ENCODE data around the gene DCBLD1. TPM values are rescaled to one million over a fixed set of nuclear protein-coding genes. Genes with fewer than 3 reads are reported as not detected.
"Not testable (repeated sequence)": the region's sequence is repeated elsewhere in the genome, so short reads cannot be mapped to it uniquely, and the experiment has no call there.

DCBLD1 gene
- total RNA-seq, 1 donor from 2014 or later, result 7.5 TPM

GRCh38 chr6:117467876-117468275, 14.6 kb upstream of the DCBLD1 start:
- no peaks in the 10 kb centered on the region for H3K9me3 ChIP-seq (ENCODE audit: low read depth)
- Mint-ChIP-seq H3K27me3 (ENCODE audit: insufficient read depth, low read depth) (no peaks in the 10 kb centered on the region), H3K9me3 (no peaks in the 10 kb centered on the region), H3K36me3 (no peaks in the 10 kb centered on the region), H3K27ac (no peak overlapping the region), H3K4me3 (no peak overlapping the region), H3K4me1 (no peaks in the 10 kb centered on the region)
- no peak overlapping the region for H3K4me3 ChIP-seq
- H3K79me2 ChIP-seq (ENCODE audit: low read depth), result no peaks in the 10 kb centered on the region
- H3K9ac ChIP-seq, result no peak overlapping the region
- H2AFZ ChIP-seq (replicated peaks), result no peak overlapping the region
- H4K20me1 ChIP-seq (ENCODE audit: low read depth), result no peaks in the 10 kb centered on the region
- H3K4me2 ChIP-seq, result no peak overlapping the region
- no peaks in the 10 kb centered on the region for H3K27me3 ChIP-seq
- no peak for TF ChIP-seq CTCF (IDR thresholded peaks at IDR 0.05)
- TF ChIP-seq EZH2phosphoT487 (IDR thresholded peaks at IDR 0.05), result no peak
- no peak for TF ChIP-seq EZH2 (IDR thresholded peaks at IDR 0.05)
- no peaks in the 10 kb centered on the region for H3F3A ChIP-seq (ENCODE audit: low read depth)
- no peak for DNase-seq (ENCODE audit: low spot score)
- no peaks in the 10 kb centered on the region for H3K36me3 ChIP-seq
- H3K4me1 ChIP-seq, result no peaks in the 10 kb centered on the region
- no peak overlapping the region for H3K27ac ChIP-seq

GRCh38 chr6:117468527-117468926, 13.9 kb upstream of the DCBLD1 start:
- not testable (repeated sequence) for H3K4me1 Mint-ChIP-seq; H3K9me3 ChIP-seq (ENCODE audit: low read depth); H3K27ac Mint-ChIP-seq; H3K36me3 Mint-ChIP-seq; H3K27me3 ChIP-seq; H3K4me1 ChIP-seq; H3K27me3 Mint-ChIP-seq (ENCODE audit: insufficient read depth, low read depth); H3K79me2 ChIP-seq (ENCODE audit: low read depth); H3K9me3 Mint-ChIP-seq; H3K9ac ChIP-seq; H4K20me1 ChIP-seq (ENCODE audit: low read depth); H3K27ac ChIP-seq; H3K4me3 Mint-ChIP-seq; H3K4me3 ChIP-seq; H3K4me2 ChIP-seq; H2AFZ ChIP-seq (replicated peaks); H3K36me3 ChIP-seq; H3F3A ChIP-seq (ENCODE audit: low read depth); DNase-seq (ENCODE audit: low spot score)

- Histone ChIP-seq H3K9me3 (ENCODE audit: low read depth) (no peaks in the 10 kb centered on the region), H3K27ac (no peak overlapping the region), H3K79me2 (ENCODE audit: low read depth) (no peaks in the 10 kb centered on the region), H3F3A (ENCODE audit: low read depth) (no peaks in the 10 kb centered on the region), H3K9ac (no peak overlapping the region), H3K4me1 (no peaks in the 10 kb centered on the region), H2AFZ (replicated peaks) (no peak overlapping the region), H3K4me3 (no peak overlapping the region), H4K20me1 (ENCODE audit: low read depth) (no peaks in the 10 kb centered on the region), H3K4me2 (no peak overlapping the region), H3K27me3 (no peaks in the 10 kb centered on the region), H3K36me3 (no peaks in the 10 kb centered on the region)
- Mint-ChIP-seq H3K27ac (no peak overlapping the region), H3K4me3 (no peak overlapping the region), H3K27me3 (ENCODE audit: insufficient read depth, low read depth) (no peaks in the 10 kb centered on the region), H3K36me3 (no peaks in the 10 kb centered on the region), H3K9me3 (no peaks in the 10 kb centered on the region), H3K4me1 (no peaks in the 10 kb centered on the region)
- no peak for DNase-seq (ENCODE audit: low spot score)
- TF ChIP-seq CTCF (IDR thresholded peaks at IDR 0.05), result no peak
- no peak for TF ChIP-seq EZH2phosphoT487 (IDR thresholded peaks at IDR 0.05)
- no peak for TF ChIP-seq EZH2 (IDR thresholded peaks at IDR 0.05)
These were observed 13.1 kb upstream of the DCBLD1 start for GRCh38 chr6:117469356-117469755.

GRCh38 chr6:117469791-117470190, 12.7 kb upstream of the DCBLD1 start:
- H3K36me3 Mint-ChIP-seq, result no peaks in the 10 kb centered on the region
- no peaks in the 10 kb centered on the region for H3K27me3 ChIP-seq
- no peaks in the 10 kb centered on the region for H3K9me3 Mint-ChIP-seq
- H2AFZ ChIP-seq (replicated peaks), result no peak overlapping the region
- H3K9ac ChIP-seq, result no peak overlapping the region
- H3K4me3 Mint-ChIP-seq, result no peak overlapping the region
- no peaks in the 10 kb centered on the region for H4K20me1 ChIP-seq (ENCODE audit: low read depth)
- no peaks in the 10 kb centered on the region for H3K27me3 Mint-ChIP-seq (ENCODE audit: insufficient read depth, low read depth)
- H3K27ac Mint-ChIP-seq, result no peak overlapping the region
- no peak overlapping the region for H3K4me2 ChIP-seq
- H3K4me1 ChIP-seq, result no peaks in the 10 kb centered on the region
- H3F3A ChIP-seq (ENCODE audit: low read depth), result no peaks in the 10 kb centered on the region
- no peaks in the 10 kb centered on the region for H3K36me3 ChIP-seq
- H3K27ac ChIP-seq, result no peak overlapping the region
- H3K4me3 ChIP-seq, result no peak overlapping the region
- H3K9me3 ChIP-seq (ENCODE audit: low read depth), result no peaks in the 10 kb centered on the region
- TF ChIP-seq EZH2phosphoT487 (IDR thresholded peaks at IDR 0.05) (no peak), EZH2 (IDR thresholded peaks at IDR 0.05) (no peak), CTCF (IDR thresholded peaks at IDR 0.05) (no peak)
- H3K79me2 ChIP-seq (ENCODE audit: low read depth), result no peaks in the 10 kb centered on the region
- DNase-seq (ENCODE audit: low spot score), result no peak
- no peaks in the 10 kb centered on the region for H3K4me1 Mint-ChIP-seq

Data from neural progenitor cell (in vitro differentiated cells).